ENCODE data around the gene GNAS.
A peak's percentile ranks its signal among the peaks of the same experiment; 100 is the strongest.
"Not testable (repeated sequence)": the region's sequence is repeated elsewhere in the genome, so short reads cannot be mapped to it uniquely, and the experiment has no call there.

GNAS gene

DNA sequence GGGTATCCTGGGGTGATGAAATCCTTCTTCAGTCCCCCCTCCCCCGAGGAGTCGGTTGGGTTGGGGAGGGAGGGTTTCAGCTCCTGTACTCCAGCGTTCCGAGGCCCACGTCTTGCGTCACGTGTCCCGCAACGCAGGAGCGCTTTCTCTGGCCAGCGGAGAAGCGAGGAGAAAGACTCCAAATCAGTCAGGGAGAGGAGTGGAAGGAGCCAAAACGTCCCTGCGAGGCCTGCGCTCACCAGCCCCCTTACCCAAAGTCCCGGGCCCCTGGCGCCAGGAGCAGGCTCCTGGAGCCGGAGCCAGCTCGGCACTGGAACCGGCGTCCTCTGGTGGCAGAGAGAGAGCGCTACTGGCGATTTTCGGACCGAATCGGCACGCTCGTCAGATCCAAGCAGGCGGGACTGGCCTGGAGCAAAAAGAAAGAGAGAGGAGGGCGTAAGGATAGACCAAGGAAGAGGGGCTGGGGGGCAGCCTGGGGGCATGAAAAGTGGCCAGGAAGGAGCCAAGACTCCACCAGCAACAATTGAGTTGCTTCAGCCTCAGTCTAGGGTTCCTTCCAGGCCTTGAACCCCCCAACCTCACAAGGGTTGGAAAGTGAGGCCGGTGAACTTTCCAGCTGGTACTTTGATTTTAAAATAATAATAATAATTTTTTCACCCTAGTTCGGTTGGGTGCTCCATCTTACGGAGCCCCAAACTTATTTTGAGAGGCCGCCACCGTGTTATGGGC lies at the start of gene GNAS:
Gene GNAS (plus strand): TSS at position 174 of the 729 bp plus-strand sequence.
- DNase-seq (ENCODE audit: low read depth in 2 of 2) = peak in 1 of 2 donors; percentile 41

DNA sequence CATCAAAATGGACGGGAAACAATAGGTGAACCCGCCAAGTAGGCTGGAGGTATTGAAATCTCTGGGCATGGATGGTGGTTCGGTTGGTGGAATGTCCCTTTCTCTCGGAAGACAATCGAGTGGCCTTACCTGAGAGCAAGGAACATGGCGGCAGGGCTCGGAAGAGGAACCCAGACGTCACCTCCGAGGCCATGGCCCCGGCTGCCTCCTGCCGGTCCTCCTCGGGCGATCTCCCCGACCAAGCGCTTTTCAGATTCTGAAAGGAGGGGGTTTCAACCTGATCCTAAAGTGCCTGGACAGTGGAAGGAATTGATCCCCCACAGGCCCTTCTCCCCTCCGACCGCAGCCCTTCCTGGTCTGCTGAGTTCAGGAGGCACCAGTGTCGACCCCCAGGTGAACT lies 49.0 kb upstream of the GNAS start:
- no peak for DNase-seq (ENCODE audit: low read depth in 2 of 2)

DNA sequence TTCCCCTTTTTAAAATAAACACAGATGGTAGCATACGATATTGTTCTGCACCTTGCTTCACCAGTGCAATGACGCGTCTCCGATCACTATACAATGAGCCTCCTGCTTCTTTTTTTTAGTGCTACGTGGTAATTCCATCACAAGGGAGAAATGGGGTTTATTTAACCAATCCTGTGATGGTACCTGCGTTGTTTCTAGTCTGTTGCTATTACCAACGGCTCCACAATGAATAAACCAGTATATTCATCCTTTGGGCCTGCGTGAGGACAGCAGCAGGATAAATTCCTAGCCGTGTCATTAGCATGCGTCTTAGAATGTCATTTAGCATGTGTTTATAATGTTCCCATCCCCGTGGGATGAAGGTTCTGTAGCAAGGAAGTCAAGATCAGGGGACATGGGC lies 44.7 kb upstream of the GNAS start:
- DNase-seq (ENCODE audit: low read depth in 2 of 2) = no peak

DNA sequence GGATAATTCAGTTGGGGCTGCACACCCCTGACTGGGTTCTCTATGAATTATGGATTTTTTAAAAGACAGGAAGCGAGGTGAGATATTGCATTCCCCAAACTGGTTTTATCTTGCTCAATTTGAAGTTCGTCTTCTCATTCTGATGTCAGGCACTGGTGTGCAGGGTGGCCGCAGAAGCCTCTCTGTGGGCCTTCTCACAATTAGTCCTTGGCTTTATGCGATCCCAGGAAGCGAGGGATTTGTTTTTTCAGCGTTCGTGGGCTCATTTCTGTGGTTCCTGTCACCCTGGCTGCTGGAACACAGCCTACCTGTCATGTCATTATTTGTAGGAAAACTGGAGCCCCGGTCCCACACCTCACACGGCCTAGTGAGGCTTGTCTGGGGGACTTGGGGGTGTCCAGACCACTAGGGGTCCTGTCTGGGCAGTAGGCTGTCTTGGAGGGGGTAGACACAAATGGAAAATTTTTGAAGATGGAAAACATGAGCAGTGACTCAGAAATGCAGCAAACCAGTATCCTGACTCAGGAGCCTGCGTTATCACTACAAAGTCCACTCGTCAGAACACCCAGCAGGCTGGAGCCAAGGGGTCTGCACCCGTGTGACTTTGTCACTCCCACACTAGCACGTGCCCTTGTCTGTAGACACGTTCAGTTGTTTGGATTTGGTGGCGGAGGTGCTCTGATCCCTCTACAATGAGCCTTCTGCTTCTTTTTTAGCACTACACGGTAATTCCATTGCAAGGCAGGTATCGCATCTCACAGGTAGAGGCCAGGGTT lies 44.1 kb upstream of the GNAS start:
- no peak for DNase-seq (ENCODE audit: low read depth in 2 of 2)

DNA sequence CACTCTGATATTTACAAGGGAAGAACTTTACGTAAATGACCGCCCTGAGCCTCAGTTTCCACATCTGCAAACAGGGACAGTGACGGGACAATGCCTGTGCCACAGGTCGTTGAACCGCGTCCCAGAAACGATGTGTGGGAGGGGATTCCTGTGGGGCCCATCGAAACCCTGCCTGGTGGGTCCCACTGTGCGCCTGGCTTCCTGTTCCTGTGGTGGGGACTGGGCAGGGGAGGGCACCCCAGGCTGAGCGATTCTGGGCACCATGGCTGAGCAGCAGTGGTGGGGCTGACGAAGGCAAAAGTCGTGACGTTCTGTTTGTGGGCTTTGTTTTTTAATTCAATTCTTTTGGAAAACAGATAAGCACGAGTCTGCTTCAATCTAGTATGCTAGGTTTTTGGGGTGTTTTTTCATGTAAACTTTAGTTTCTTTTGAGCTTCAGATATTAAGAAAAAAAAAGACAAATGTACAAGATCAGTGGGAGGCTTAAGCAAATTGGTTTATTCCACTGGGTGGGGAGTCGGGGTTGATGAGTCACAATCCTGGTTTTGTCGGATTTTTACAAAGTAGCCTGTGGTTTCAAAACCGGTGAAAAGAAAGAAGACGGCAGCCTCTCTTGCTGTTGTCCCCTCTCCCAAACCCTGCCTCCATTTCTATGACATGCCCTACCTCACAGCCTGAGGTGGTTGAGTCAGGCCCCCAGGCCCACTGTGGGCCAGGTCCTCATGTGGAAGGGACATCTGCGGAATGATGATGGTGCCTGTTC lies 42.2 kb upstream of the GNAS start:
- DNase-seq (ENCODE audit: low read depth in 2 of 2) = peak; percentile 28 to 30

DNA sequence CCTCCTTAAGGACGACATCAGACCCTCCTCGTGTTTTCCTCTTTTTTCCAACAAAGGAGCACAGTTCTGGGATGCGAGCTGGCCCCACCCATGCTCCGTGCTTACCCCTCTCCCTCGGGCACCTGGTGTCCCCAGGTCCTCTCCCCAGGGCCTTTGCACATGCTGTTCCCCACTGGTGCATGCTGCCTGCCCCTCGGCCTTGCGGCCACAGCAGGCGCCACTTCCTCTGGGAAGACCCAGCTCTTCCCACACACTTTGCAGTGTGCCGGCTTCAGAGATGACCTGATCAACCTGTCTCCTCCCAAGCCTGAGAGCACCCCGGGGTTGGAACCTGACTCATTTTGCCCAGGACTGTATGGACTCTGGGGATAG lies 41.7 kb upstream of the GNAS start:
- DNase-seq (ENCODE audit: low read depth in 2 of 2) = no peak

DNA sequence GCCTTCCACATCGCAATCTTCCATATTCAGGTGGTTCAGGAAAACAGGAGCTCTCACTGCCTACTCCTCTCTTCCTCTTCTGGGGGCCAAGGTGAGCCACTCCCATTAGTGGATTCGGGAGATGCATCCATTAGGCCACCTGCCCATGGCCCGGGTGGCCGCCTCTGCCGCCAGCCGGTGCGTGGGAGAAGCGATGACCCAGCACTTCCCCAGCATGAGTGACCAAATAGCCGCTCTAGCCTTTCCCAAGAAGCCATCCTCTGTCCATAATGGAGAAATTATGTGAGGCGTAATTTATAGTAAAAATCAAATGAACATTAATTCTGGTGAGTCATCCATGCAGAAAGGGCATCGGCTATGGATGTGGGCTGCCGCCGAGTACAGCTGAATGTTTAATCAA lies 41.2 kb upstream of the GNAS start:
- DNase-seq (ENCODE audit: low read depth in 2 of 2) = no peak

DNA sequence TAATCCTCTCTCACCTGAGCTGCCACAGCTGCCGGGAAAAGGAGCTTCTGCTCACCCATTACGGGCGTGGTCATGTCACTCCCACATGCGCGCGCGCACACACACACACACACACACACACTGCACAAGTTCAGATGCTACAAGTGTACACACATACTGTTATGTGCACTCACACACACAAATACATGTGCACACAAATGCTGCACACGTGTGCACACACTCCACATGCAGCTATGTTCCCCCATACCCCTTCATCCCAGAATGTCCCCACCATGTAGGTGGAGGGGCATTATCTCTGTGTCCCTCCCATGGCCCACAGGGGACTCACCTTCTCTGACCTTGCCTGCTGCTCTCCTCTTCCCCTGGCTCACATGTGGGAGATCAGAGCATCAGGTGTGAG lies 39.1 kb upstream of the GNAS start:
- DNase-seq (ENCODE audit: low read depth in 2 of 2) = no peak

DNA sequence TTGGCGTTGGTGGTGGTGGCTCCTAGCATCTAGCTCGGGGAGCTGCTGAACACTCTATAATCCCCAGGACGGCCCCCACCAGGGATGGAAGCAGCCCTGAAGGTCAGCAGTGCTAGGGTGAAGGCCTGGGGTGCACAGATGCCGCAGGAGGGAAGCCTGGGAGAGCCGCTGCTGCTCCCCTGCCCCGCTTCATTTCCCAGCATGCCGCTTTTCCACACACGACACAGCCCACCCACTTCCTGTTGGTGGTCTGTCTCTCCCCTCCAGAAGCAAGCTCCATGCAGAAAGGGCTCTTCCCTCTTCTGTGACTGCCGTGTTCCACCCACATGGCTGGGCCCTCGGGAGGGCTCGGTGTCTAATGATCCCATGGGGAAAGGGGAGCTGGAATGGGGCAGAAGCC lies 37.1 kb upstream of the GNAS start:
- no peak for DNase-seq (ENCODE audit: low read depth in 2 of 2)

DNA sequence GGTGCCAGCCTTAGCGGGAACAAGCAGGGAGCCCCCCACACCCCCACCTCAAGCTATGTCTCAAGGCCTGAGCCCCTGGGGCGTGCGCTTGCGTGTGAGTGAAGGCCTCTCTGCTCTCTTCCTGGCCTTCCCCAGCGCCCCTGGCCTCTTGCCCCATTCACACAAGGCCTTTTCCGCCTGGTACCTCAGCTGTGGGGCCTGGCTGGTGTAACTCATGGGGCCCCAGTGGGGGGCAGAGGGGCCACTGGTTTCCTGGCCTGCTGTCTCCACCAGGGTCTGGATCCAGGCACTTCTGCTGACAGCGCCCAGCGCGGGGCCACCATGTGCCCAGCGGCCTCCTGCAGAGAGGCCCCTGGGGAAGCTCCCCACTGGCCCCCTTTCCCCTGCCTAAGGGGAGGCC lies 36.5 kb upstream of the GNAS start:
- no peak for DNase-seq (ENCODE audit: low read depth in 2 of 2)

DNA sequence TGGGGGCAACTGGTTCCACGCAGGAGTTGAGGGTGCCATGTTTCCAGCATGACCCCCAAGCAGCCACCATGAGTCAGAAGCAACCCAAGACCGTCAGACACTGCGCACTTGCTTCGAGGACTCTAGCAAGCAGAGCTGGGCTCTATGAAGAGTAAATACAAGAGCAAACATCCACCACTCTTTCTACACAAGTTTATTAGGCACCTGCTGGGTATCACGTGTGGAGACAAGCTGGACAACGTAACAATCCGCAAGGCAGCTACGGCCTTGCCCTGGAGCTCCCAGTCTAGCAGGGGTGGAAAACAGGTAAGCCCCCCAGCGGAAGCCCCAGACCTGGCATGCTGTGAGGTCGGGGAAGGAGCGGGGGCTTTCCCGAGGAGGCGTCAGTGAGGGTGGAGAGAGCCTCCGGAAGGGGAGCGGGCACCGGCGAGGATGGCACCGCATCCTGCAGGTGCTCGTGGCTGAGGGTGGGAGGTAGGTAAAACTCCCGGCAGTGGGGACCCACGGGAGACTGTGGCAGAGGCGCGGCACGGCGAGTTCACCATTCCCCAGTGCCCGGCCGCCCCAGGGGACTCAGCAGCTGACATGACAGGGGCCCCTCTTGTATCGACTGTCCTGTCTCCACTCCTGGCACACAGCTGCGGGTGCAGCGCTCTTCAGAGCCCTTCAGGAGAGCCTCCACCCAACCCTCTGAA lies 35.4 kb upstream of the GNAS start:
- DNase-seq (ENCODE audit: low read depth in 2 of 2) = no peak

DNA sequence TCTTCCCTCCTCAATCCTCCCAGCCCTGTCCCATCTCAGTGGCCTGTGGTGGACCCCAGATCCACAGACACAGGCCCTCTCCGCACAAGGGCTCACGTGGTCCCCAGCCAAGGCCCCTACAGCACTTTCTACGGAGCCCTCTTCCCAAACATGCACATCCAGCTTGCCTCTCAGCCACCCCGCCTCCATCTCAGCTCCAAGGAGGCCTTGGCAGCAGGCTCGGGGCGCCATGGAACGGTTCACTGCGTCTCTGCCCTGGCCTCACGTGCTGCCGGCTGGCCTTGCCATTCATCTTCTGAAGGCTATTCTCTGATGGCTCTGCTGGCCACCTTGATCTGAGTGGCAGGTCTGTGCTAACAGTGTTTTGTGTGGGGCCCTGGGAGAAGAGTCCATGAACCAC lies 34.8 kb upstream of the GNAS start:
- no peak for DNase-seq (ENCODE audit: low read depth in 2 of 2)

DNA sequence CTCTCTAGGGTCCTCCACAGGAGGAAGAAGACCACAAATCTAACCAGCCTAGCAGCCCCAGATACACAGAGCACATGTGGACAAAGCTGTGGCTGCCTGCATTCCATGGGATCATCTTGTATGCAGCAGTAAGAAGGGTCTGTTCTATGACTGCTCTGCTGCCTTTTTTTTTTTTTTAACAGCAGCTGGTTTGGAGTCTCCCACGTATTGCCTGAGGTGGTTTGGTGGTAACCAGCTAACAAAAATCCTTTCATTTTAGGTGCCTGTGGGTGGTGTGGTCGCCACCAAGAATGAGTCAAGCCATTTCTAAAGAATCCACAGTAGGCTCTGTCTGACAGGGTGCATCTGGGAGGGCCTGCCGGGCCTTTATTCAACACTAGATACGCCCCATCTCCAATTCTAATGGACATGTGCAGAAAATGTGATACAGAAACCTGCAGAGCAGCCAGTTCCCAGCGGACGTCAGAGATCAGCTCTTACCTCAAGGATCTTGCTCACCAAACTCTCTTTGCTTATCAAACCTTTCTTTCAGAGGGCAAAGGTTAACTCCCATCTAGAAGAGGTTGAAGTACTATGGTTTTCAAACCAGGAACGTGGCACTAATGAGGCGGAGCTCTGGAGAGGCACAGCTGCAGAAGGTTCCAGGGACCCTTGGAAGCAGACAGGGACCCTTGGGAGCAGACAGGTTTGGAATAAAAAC lies 33.8 kb upstream of the GNAS start:
- DNase-seq (ENCODE audit: low read depth in 2 of 2) = peak; percentile 66 to 74

DNA sequence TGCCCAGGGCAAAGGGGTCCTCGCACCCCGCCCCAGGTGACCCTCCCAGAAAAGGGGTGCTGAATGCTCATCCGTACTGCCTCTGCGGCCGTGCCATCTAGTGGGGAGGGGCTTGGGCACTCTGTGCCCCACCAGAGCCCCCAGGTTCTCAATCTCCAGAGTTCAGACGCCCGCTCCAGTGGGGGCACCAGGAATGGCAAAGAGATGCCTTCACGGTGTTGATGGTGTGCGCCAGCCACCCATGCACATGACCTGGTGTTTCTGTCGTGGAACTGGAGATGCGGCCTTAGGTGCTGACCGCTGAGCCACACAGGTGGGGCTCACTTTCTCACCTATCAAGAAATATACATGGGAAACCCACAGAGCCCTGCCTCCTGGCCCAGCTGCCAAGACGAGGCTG lies 32.6 kb upstream of the GNAS start:
- no peak for DNase-seq (ENCODE audit: low read depth in 2 of 2)

DNA sequence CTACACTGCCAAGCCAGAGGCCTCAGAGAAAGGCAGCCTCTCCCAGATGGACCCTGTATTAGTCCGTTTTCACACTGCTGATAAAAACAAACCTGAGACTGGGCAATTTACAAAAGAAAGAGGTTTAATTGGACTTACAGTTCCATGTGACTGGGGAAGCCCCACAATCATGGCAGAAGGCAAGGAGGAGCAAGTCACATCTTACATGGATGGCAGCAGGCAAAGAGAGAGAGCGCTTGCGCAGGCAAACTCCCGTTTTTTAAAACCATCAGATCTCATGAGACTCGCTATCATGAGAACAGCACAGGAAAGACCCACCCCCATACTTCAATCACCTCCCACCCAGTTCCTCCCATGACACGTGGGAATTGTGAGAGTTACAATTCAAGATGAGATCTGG lies 32.0 kb upstream of the GNAS start:
- DNase-seq (ENCODE audit: low read depth in 2 of 2) = not testable (repeated sequence)

DNA sequence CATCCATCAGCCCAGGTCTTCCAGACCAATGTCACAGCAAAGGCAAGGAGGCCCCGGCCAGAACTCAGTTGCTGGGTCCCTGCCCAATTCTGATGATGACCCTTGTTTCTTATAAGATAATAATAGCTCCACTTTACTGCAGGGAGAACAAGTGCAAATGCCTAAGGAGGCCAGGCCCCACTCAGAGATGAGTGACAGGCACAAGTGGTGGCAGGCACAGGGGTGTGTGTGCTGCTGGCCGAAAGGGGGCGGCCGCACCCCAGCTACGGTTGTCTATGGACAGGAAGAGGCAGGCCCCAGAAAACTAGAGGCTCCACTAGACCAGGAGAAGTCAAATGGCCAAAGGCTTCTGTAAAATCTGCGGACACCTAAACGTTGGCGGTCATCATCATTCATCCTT lies 30.4 kb upstream of the GNAS start:
- no peak for DNase-seq (ENCODE audit: low read depth in 2 of 2)

DNA sequence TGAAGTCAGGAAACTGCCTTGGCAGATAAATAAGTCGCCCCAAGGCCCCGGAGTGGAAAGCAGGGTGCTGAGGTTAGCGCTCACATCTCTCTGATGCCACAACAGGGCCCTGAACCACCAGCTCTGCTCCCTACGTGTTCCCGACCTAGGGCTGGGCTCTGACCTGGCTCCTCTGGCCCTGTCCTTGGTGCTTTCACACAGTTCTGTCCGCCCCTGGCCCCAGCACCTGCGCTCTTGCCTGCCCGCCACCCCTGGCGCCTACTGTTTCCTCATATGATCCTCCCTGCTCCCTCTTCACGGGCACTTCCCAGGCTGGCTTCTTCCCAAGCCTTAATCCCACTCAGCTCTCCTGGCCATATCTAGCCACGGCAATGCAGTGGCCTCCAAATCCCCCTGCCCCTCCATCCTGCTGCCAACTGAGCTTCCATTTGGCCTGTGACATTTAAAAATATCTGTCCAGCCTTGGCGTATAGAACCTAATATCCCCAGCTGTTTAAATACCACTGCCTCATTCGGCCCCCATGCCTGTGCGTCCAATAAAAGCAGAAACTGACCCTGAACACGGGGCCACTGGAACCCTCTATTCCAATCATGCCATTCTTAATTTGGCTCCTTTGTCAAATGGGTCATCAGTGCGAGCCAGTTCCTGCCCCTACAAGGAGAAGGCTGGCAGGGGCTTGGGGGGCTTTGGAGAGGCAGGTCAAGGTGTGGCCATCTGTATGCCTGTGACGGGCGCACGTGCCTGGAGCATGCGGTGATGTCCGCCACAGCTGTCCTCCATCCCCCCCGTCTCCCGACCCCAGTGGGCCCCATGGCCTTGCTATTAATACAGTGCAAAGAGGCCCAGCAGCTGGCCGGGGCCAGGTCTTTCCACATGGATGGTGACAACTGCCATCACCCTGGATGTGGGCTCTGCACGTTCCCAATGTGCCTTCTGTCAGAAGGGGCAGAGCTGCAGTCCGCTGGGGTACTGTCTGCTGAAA lies 29.5 kb upstream of the GNAS start:
- DNase-seq (ENCODE audit: low read depth in 2 of 2) = no peak

DNA sequence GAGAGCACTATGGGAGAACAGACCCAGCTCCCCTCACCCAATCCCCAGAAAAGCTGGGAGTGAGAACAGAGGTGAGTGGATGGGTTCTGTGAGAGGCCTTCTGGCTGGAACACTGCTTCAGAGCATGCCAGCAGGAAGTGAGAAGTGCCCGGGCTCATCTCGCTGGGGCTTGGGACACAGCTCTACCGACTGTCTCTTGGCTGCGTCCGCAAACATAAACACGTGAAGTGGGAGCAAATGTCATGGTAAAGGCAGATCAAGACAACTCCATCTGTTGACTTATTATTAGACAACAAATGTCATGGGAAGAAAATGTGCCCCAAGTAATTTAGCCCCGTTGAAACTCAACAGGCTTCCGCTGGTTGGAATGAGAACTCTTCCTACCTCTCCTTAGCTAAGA lies 27.7 kb upstream of the GNAS start:
- no peak for DNase-seq (ENCODE audit: low read depth in 2 of 2)

DNA sequence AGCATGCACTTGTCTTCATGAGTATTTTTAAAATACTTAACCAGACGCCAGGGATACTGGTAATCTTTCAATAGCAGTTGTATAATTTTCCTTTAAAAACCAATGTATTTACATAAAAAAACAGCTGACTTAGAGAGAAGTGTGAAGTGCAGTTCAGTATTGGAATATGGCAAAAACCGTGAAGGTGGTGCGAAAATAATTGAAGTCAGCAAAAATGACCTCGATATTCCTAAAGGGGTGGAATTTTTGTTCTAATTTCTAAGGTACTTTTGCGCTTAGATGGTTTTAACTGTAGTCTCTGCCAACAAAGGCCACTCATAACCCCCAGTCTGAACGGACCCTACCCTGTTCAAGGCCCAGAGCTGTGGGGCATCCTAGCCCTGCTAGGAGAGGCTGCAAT lies 27.1 kb upstream of the GNAS start:
- no peak for DNase-seq (ENCODE audit: low read depth in 2 of 2)

DNA sequence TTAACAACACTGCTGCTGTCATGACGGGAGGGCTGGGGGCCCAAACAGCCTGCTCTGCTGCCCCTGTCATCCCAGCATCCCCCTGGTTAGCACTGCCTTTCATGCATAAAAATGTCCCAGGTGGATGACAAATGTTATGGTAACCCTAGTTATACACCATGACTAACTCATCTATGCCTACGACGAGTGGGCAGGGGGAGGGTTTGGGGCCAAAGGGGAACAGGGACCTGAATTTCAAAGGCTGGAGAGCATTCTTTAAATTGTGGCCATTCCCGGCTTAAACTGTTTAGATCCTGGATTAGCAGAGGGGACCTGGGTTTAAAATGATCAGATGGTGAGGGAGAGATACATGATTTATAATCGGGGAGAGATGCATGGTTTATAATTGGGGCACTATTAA lies 26.2 kb upstream of the GNAS start:
- no peak for DNase-seq (ENCODE audit: low read depth in 2 of 2)
